Loucy (cell line): Measurements from ENCODE around the gene SNAPC2.

Source experiments
- CTCF ChIP-seq: fragments of 200-600 bp; sonication (generic); conservative IDR thresholded peaks from 2 replicates; pipeline ENCODE4 v1.5.1; 2014; ENCODE audit warnings: mild to moderate bottlenecking, antibody characterized with exemption, low read length
- EZH2phosphoT487 ChIP-seq: fragments of 200-600 bp; IDR thresholded peaks from 2 replicates; pipeline ENCODE4 v1.6.1; 2018; ENCODE audit warnings: antibody characterized with exemption, mild to moderate bottlenecking, moderate library complexity, borderline replicate concordance

- TF ChIP-seq CTCF (no peak), EZH2phosphoT487 (no peak)
Measured at GRCh38 chr19:7932276-7932929, 12.3 kb downstream of the SNAPC2 start.
